Uterus (tissue), 2 donors: ENCODE results near the gene EVPLL.
"Not testable (repeated sequence)": the region's sequence is repeated elsewhere in the genome, so short reads cannot be mapped to it uniquely, and the experiment has no call there.

ENCODE experiments used
- CTCF ChIP-seq, 4 experiments: fragments of 200-600 bp in 2 of 4; fragments of 450-650 bp in 2 of 4; sonication (generic) in 2 of 4; IDR thresholded peaks; one replicate each; pipeline ENCODE4 v1.5.1; 2016 to 2019; ENCODE audit warnings: antibody characterized with exemption in 4 of 4, mild to moderate bottlenecking in 2 of 4, moderate library complexity in 1 of 4
- POLR2A ChIP-seq, 2 donors: fragments of 450-650 bp; IDR thresholded peaks; one replicate each; pipeline ENCODE4 v1.6.1; 2016; ENCODE audit warnings: antibody characterized with exemption in 2 of 2, mild to moderate bottlenecking in 1 of 2, moderate library complexity in 1 of 2

DNA sequence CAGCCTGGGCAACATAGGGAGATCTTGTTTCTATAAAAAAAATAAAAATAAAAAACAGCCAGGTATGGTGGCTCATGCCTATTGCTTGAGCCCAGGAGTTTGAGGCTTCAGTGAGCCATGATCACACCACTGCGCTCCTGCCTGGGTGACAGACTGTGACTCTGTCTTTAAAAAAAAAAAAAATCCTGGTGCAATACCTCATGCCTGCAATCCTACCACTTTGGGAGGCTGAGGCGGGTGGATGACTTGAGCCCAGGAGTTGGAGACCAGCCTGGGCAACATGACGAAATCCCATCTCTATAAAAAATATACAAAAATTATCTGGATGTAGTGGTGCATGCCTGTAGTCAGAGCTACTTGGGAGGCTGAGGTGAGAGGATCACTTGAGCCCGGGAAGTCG, 1.0 kb downstream of the EVPLL start:
- TF ChIP-seq CTCF, POLR2A (IDR thresholded peaks at IDR 0.05): not testable (repeated sequence)
